Measurements from ENCODE around the gene CS. TPM values are rescaled to one million over a fixed set of nuclear protein-coding genes. Genes with fewer than 3 reads are reported as not detected.

Gene CS
- total RNA-seq, 1 experiment from 2014 or later: 142 TPM

Other genes starting within 250 kb of the CS start
- gene ERBB3, start 220.2 kb downstream of the CS start, total RNA-seq (2014; rRNA removed; shearing (Covaris generic)): 0.64 and 2.4 TPM in 2 replicates
- 246 and 349 TPM in 2 replicates for gene PA2G4, start 195.8 kb downstream of the CS start, total RNA-seq (2014; rRNA removed; shearing (Covaris generic))
- gene RPL41, start 183.7 kb downstream of the CS start, total RNA-seq (2014; rRNA removed; shearing (Covaris generic)): 1,898 and 3,438 TPM in 2 replicates
- gene ZC3H10, start 182.1 kb downstream of the CS start, total RNA-seq (2014; rRNA removed; shearing (Covaris generic)): 1.8 and 2.9 TPM in 2 replicates
- gene ESYT1, start 172.1 kb downstream of the CS start, total RNA-seq (2014; rRNA removed; shearing (Covaris generic)): 119 and 164 TPM in 2 replicates
- gene MYL6B, start 147.7 kb downstream of the CS start, total RNA-seq (2014; rRNA removed; shearing (Covaris generic)): 76.0 and 139 TPM in 2 replicates
- gene MYL6, start 142.0 kb downstream of the CS start, total RNA-seq (2014; rRNA removed; shearing (Covaris generic)): 2,063 and 2,222 TPM in 2 replicates
- 27.4 and 27.9 TPM in 2 replicates for gene SMARCC2, start 110.8 kb downstream of the CS start, total RNA-seq (2014; rRNA removed; shearing (Covaris generic))
- gene RNF41, start 78.4 kb downstream of the CS start, total RNA-seq (2014; rRNA removed; shearing (Covaris generic)): 51.8 and 52.9 TPM in 2 replicates
- 60.9 and 65.0 TPM in 2 replicates for gene NABP2, start 76.0 kb downstream of the CS start, total RNA-seq (2014; rRNA removed; shearing (Covaris generic))
- not detected in 2 replicates for gene SLC39A5, start 70.3 kb downstream of the CS start, total RNA-seq (2014; rRNA removed; shearing (Covaris generic))
- 33.4 and 34.0 TPM in 2 replicates for gene ANKRD52, start 41.9 kb downstream of the CS start, total RNA-seq (2014; rRNA removed; shearing (Covaris generic))
- gene COQ10A, start 33.4 kb downstream of the CS start, total RNA-seq (2014; rRNA removed; shearing (Covaris generic)): 21.5 and 34.6 TPM in 2 replicates
- 109 and 126 TPM in 2 replicates for gene CNPY2, start 15.7 kb upstream of the CS start, total RNA-seq (2014; rRNA removed; shearing (Covaris generic))
- 15.6 and 22.0 TPM in 2 replicates for gene PAN2, start 33.7 kb upstream of the CS start, total RNA-seq (2014; rRNA removed; shearing (Covaris generic))
- gene IL23A, start 38.6 kb upstream of the CS start, total RNA-seq (2014; rRNA removed; shearing (Covaris generic)): 1.8 TPM in 1 of 2 replicates, not detected in the other
- gene STAT2, start 59.8 kb upstream of the CS start, total RNA-seq (2014; rRNA removed; shearing (Covaris generic)): 66.6 and 68.2 TPM in 2 replicates
- gene APOF, start 62.5 kb upstream of the CS start, total RNA-seq (2014; rRNA removed; shearing (Covaris generic)): not detected in 2 replicates
- gene TIMELESS, start 149.1 kb upstream of the CS start, total RNA-seq (2014; rRNA removed; shearing (Covaris generic)): 13.8 and 18.3 TPM in 2 replicates
- gene MIP, start 154.3 kb upstream of the CS start, total RNA-seq (2014; rRNA removed; shearing (Covaris generic)): not detected in 2 replicates
- gene SPRYD4, start 168.2 kb upstream of the CS start, total RNA-seq (2014; rRNA removed; shearing (Covaris generic)): 1.5 and 2.2 TPM in 2 replicates
- gene GLS2, start 187.8 kb upstream of the CS start, total RNA-seq (2014; rRNA removed; shearing (Covaris generic)): 2.4 TPM in 1 of 2 replicates, not detected in the other
- 7.4 and 11.1 TPM in 2 replicates for gene RBMS2, start 221.5 kb upstream of the CS start, total RNA-seq (2014; rRNA removed; shearing (Covaris generic))

Measured in A172 (cell line).